ENCODE data around the gene LRBA.

Gene LRBA

DNA sequence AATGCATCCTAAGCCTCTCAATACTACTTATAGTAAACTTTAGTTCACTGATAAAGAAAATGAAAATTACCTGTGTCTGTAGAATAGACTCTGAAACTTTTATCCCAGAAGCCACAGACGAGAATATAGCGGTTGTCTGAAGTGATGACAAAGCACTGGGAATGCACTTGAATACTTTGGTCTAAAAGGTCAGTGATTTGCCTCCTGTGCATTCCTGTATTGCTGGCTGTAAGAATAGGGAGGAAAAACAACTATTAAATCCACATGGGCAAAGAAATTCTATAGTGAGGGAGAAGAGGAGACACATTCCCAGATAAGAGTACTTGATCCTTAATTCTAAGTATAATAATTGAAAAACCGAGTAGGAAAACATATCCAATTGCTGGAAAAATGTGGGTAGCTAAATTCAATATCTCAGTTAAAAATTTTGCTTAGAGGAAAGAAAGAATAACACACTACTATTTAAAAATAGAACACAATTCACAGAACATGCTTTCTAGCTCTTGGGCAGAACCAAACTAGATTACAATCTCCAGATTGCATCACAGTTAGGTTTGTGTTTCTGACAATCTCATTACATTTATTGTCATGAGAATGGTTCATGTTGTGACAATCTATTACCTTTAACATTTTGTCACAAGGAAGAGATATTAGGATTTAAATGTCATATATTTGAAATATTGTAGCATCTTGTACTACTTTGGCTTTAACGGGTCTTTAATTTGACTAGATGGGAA is 704.8 kb downstream of the LRBA start:
- Mint-ChIP-seq H3K9me3 (no peaks in the 10 kb centered on the region), H3K4me3 (no peak overlapping the region), H3K36me3 (ENCODE audit: low read depth) (peaks cover 3% of the 10 kb centered on the region), H3K4me1 (ENCODE audit: low read depth) (no peaks in the 10 kb centered on the region), H3K27me3 (ENCODE audit: low read depth) (no peaks in the 10 kb centered on the region), H3K27ac (no peak overlapping the region)

DNA sequence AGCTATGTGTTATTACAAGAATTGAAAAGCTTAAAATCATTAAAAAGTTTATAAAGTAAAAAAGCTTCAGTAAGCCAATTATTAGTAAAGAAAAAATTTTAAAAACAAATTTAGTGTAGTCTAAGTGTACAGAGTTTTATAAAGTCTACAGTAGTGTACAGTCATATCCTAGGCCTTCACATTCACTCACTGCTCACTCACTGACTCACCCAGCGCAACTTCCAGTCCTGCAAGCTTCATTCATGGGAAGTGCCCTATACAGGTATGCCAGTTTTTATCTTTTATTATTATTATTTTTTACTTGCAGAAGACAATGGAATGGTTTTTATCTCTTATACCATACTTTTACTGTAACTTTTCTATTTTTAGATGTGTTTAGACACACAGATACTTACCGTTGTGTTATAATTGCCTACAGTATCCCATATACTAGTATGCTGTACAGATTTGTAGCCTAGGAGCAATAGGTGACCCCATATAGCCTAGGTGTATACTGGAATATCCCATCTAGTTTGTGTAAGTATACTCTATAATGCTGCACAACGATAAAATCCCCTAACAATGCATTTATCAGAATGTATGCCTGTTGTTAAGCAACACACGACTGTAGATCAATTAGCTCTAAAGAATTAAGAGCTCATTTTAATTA is 706.1 kb downstream of the LRBA start:
- Mint-ChIP-seq H3K4me3 (no peak overlapping the region), H3K9me3 (no peaks in the 10 kb centered on the region), H3K36me3 (ENCODE audit: low read depth) (peaks cover 6% of the 10 kb centered on the region), H3K27ac (no peak overlapping the region), H3K4me1 (ENCODE audit: low read depth) (no peaks in the 10 kb centered on the region), H3K27me3 (ENCODE audit: low read depth) (no peaks in the 10 kb centered on the region)

DNA sequence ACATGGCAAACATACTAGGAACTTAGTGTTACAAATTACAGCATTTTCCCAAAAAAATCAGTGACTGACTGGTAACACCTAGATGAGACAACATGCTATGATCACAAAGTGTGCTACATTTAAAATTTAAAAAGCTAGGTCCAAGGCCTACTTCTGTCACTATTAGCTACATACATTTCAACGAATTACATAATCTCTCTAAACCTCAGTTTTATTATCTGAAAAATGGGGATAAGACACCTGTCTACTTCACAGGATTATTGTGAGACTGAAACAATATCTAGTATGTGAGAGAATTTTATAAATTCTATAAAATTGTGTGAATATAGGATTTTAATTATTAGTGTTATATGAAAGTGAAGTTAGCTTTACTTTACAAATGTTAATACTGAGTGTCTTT is 708.4 kb downstream of the LRBA start:
- Mint-ChIP-seq H3K27ac (no peak overlapping the region), H3K4me1 (ENCODE audit: low read depth) (no peaks in the 10 kb centered on the region), H3K4me3 (no peak overlapping the region), H3K36me3 (ENCODE audit: low read depth) (peaks cover 6% of the 10 kb centered on the region), H3K27me3 (ENCODE audit: low read depth) (no peaks in the 10 kb centered on the region), H3K9me3 (no peaks in the 10 kb centered on the region)

DNA sequence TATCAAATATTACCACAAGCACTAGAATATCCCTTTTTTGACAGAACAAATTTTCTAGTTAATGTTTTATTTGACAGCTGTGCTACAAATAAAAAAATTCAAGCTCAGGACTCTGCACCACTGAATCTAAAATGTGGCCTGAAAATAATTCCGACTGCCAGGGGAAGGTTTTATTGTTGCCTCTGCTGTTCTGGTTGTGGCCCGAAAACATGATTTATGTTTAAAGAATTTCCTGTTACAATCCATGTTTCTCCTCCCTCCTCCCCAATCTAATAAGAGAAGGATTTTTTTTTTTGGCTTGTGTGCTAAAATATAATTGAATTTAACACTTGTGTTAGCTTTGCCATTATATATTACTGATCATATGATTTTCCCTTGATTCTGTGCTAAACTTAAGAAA is 709.1 kb downstream of the LRBA start:
- Mint-ChIP-seq H3K36me3 (ENCODE audit: low read depth) (peaks cover 7% of the 10 kb centered on the region), H3K4me3 (no peak overlapping the region), H3K4me1 (ENCODE audit: low read depth) (no peaks in the 10 kb centered on the region), H3K27me3 (ENCODE audit: low read depth) (no peaks in the 10 kb centered on the region), H3K9me3 (no peaks in the 10 kb centered on the region), H3K27ac (no peak overlapping the region)

DNA sequence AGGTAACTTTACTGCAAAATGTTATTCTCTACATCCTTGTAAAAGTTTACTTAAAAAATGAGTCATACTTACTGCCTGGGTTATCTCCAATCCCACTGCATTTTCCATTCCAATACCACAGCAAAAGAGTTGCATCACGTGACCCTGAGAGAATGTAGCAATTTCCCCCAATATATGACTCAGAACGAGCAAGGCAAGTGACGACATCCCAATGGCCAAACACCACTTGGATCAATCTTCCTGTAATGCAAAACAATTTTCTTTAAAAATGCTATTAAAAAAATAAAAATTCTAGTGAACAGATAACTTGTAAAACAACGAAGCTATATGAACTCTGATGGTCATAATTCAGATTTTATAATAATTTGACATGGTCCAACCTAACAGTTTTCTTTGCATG is 712.5 kb downstream of the LRBA start:
- H3K27me3 Mint-ChIP-seq (ENCODE audit: low read depth) = no peaks in the 10 kb centered on the region
- H3K27ac Mint-ChIP-seq = no peak overlapping the region
- H3K4me3 Mint-ChIP-seq = no peak overlapping the region
- peaks cover 7% of the 10 kb centered on the region for H3K36me3 Mint-ChIP-seq (ENCODE audit: low read depth)
- no peaks in the 10 kb centered on the region for H3K9me3 Mint-ChIP-seq
- no peaks in the 10 kb centered on the region for H3K4me1 Mint-ChIP-seq (ENCODE audit: low read depth)

DNA sequence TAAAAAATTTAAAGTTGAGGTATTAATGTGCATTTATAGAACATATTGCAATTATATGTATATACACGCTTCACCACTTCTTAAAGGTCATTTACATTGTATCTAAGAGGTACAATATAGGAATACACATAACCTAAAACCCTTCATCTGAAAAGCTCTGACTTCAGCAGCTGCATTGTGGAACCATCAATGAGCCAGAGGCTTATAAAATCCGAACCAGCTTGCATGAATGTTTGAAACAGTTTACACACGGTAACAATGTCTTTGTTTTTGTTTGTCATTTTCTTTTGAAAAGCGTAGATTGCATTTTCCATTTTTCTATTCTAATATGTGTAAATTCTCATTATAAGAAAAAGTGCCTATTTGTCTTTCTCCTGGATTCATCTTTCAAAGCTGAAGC is 715.3 kb downstream of the LRBA start:
- H3K36me3 Mint-ChIP-seq (ENCODE audit: low read depth) = peaks cover 3% of the 10 kb centered on the region
- no peaks in the 10 kb centered on the region for H3K4me1 Mint-ChIP-seq (ENCODE audit: low read depth)
- no peaks in the 10 kb centered on the region for H3K27me3 Mint-ChIP-seq (ENCODE audit: low read depth)

DNA sequence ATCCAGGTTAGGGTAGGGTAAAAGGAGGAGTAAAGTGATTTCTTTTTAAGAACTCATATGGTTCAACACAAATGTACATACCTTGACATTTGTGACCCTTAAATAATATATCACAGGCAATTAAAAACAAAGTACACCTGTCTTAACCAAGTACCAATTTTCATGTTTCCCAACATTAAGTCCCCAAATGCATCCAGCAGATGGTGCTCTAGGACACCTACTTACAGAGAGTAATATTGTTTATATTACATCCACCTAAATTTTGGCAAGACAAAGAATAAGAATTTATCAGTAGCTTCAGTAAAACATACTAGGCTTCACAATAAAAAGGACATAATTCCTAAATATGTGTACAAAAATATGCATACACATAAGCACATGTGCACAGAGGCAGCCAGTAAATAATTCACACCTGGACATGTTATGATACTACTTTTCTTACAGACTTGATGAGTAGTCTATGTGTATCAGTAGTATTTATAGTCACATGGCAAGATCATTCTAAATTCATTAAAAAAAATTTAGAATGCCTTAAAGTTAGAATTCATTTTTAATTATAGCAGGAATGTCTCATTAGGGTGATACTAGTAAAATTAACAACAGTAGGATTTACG is 717.1 kb downstream of the LRBA start:
- H3K27ac Mint-ChIP-seq = no peak overlapping the region

More for the DNA sequence above, 715.3 kb downstream of the LRBA start:
- no peak overlapping the region for H3K27ac Mint-ChIP-seq
- no peak overlapping the region for H3K4me3 Mint-ChIP-seq
- no peaks in the 10 kb centered on the region for H3K9me3 Mint-ChIP-seq

DNA sequence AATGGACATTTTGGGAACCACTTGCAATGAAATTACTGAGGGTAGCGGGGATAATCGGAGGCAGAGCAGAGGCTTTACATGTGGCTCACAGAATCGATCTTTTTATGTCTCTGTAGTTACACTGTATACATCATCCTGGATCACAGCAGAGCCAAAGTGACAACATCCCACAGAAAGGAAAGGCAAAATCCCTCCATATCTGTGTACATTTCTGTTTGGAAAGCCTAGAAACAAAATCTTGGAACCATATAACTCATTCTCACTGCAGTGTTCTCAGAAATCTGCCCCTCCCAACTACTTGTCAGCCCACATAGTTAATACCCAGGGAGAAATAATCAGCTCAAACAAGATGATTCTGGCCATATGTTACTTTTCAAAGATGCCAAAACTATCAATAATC is 725.2 kb downstream of the LRBA start:
- Mint-ChIP-seq H3K4me3 (no peak overlapping the region), H3K27ac (no peak overlapping the region), H3K36me3 (ENCODE audit: low read depth) (peaks cover 4% of the 10 kb centered on the region), H3K9me3 (no peaks in the 10 kb centered on the region), H3K4me1 (ENCODE audit: low read depth) (peaks cover 4% of the 10 kb centered on the region), H3K27me3 (ENCODE audit: low read depth) (no peaks in the 10 kb centered on the region)

More for the DNA sequence above, 717.1 kb downstream of the LRBA start:
- H3K9me3 Mint-ChIP-seq = no peaks in the 10 kb centered on the region
- peaks cover 3% of the 10 kb centered on the region for H3K36me3 Mint-ChIP-seq (ENCODE audit: low read depth)
- H3K4me3 Mint-ChIP-seq = no peak overlapping the region
- no peaks in the 10 kb centered on the region for H3K27me3 Mint-ChIP-seq (ENCODE audit: low read depth)
- no peaks in the 10 kb centered on the region for H3K4me1 Mint-ChIP-seq (ENCODE audit: low read depth)

DNA sequence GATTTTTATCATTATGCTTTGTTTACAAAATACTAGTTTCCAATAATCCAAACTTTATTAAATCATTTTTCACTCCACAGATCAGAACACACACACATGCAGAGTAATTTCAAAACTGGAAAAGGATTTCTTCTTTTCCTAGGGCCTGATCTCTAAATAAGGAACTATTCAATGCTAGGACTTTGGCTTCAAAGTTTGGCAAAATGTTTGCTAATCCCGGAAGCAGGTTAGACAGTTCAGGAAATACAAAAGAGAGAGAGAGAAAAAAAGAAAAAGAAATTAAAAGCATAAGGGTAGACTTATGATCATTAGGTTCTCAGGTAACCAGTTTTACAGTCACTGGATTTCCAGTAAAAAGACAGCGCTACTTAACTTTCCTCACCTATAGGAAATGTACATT is 725.9 kb downstream of the LRBA start:
- Mint-ChIP-seq H3K27me3 (ENCODE audit: low read depth) (no peaks in the 10 kb centered on the region), H3K27ac (no peak overlapping the region), H3K36me3 (ENCODE audit: low read depth) (peaks cover 4% of the 10 kb centered on the region), H3K4me3 (no peak overlapping the region), H3K9me3 (no peaks in the 10 kb centered on the region), H3K4me1 (ENCODE audit: low read depth) (peaks cover 4% of the 10 kb centered on the region)

DNA sequence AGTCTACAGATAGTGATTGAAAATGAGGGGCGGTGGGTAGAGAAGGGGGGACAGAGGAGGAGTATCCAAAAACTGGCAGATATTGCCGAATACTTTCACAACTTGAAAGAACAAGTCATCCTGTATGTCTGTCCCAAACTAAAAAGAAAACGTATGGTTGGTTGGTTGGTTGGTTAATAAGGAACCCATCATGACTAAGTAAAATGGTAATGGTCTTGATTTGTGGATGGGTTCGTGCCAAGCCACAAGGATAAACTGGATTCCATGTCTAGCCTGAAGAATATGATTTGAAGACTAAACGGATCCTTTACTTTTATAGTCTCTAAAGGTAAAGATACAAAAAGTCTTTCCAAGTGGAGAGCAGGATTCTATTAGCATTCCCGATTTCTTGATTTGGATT is 728.4 kb downstream of the LRBA start:
- Mint-ChIP-seq H3K4me3 (no peak overlapping the region), H3K9me3 (no peaks in the 10 kb centered on the region), H3K27me3 (ENCODE audit: low read depth) (no peaks in the 10 kb centered on the region)

DNA sequence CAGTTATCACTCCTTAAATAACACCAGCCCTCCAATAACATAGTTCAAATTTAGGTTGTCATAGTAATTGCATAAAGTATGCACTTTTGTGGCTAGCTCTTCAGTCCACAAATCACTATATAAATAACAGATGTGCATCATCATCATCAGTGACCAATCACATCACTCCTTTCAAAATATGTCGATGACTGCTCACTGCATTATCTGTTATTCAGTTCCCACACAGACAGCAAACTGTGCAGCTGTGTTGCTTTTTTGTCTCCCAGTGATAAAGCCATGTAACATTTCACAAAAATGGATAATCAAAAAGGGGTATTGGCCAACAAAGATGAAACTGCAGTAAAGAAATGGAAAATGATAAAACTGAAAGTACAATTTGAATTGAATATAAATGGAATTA is 731.4 kb downstream of the LRBA start:
- no peaks in the 10 kb centered on the region for H3K27me3 Mint-ChIP-seq (ENCODE audit: low read depth)
- no peaks in the 10 kb centered on the region for H3K4me1 Mint-ChIP-seq (ENCODE audit: low read depth)
- H3K9me3 Mint-ChIP-seq = no peaks in the 10 kb centered on the region
- no peak overlapping the region for H3K27ac Mint-ChIP-seq
- no peak overlapping the region for H3K4me3 Mint-ChIP-seq
- H3K36me3 Mint-ChIP-seq (ENCODE audit: low read depth) = peaks cover 12% of the 10 kb centered on the region

More for the DNA sequence above, 728.4 kb downstream of the LRBA start:
- Mint-ChIP-seq H3K36me3 (ENCODE audit: low read depth) (peaks cover 6% of the 10 kb centered on the region), H3K27ac (no peak overlapping the region), H3K4me1 (ENCODE audit: low read depth) (peaks cover 4% of the 10 kb centered on the region)

DNA sequence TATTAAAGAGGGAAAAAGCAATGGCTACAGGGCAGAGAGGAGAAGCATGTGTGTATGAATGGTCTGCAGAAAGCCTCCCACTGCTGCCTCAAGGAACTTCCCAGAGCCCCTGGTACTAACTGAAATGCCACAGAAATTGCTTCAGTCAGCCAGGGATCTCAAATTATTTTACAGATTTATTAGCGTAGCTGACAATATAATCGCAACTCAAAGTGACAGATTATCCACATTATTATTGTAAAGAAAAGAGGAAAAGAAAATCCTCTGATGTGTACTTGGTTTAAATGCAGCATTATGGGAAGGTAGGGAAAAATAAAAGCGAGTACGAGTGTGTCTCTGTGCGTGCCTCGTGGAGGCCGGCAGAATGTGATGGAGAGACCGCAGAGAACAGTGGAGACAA is 734.1 kb downstream of the LRBA start:
- H3K27ac Mint-ChIP-seq = no peak overlapping the region
- no peaks in the 10 kb centered on the region for H3K27me3 Mint-ChIP-seq (ENCODE audit: low read depth)
- H3K4me1 Mint-ChIP-seq (ENCODE audit: low read depth) = no peaks in the 10 kb centered on the region
- H3K36me3 Mint-ChIP-seq (ENCODE audit: low read depth) = peaks cover 21% of the 10 kb centered on the region
- H3K9me3 Mint-ChIP-seq = no peaks in the 10 kb centered on the region
- no peak overlapping the region for H3K4me3 Mint-ChIP-seq

DNA sequence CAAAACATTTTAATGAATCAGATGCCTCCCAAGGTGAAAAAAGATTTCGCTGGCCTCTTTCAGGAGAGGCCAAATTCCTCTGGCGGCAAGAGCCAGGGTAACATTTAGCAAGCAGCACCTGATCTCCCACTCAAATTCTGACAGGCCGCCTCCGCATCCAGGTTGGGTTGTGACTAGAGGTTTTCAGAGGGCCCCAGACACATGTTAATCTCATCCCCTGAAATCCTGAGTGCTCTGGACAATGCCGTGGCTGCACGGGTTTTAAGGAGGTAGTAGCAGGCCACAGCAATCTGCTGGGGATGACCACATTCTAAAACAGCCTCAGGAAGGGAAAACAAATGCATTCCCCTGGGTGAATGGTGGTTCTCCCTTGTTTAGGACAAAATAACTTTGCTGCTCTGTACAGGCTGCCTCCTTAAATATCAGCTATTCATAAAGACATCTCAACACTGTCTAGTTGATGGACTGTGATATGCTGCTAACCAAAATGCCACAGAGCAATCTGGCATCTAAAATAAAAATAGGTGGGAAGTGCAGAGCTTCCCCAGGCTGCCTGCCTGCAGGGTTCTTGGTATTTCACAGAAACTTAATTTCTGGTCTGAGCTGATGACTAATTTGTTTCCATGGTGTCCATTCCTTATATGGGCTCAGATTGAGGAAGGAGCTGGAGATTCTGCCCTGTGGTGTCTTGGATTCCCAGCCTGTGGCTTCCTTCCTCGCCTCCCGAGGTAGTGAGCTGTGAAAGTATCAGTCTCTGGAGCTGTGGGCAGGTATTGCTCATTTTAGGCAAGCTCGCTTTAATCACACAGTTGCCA is 734.8 kb downstream of the LRBA start:
- H3K4me3 Mint-ChIP-seq = no peak overlapping the region
- H3K27me3 Mint-ChIP-seq (ENCODE audit: low read depth) = no peaks in the 10 kb centered on the region
- no peaks in the 10 kb centered on the region for H3K9me3 Mint-ChIP-seq
- no peak overlapping the region for H3K27ac Mint-ChIP-seq
- no peaks in the 10 kb centered on the region for H3K4me1 Mint-ChIP-seq (ENCODE audit: low read depth)
- H3K36me3 Mint-ChIP-seq (ENCODE audit: low read depth) = peaks cover 21% of the 10 kb centered on the region

DNA sequence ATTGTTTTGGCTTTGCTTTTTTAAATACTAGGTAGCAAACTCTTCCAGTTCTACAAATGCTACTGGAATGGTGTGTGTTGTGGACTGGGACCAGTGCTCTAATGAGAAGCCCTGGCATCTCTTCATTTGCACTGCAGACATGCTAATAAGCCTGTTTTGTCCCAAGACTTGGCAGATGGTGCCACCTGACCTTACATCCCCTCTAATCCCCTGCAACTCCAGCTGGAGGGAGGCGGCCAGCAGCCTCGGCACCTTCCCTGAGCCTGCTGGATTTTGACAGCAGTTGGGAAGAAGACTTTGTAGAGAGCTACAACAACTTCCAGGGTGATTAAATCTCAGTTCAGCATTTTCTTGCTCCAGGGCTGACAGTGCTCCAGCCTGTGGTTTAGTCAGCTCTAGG is 736.9 kb downstream of the LRBA start:
- Mint-ChIP-seq H3K9me3 (no peaks in the 10 kb centered on the region), H3K36me3 (ENCODE audit: low read depth) (peaks cover 24% of the 10 kb centered on the region), H3K4me1 (ENCODE audit: low read depth) (no peaks in the 10 kb centered on the region), H3K27ac (no peak overlapping the region), H3K27me3 (ENCODE audit: low read depth) (no peaks in the 10 kb centered on the region), H3K4me3 (no peak overlapping the region)

Data from T-helper 1 cell treated with Interleukin-12 subunit alpha and Interleukin-12 subunit beta and Interleukin-4 antibody, amounts not matched to agents 30 μg/mL and 1 μg/mL, for 36 hours (primary cell).